DMS153 treated with DMSO at 0.1 percent for 48 hours (cell line): Measurements from ENCODE around the gene ZNF92.
"Not testable (repeated sequence)": the region's sequence is repeated elsewhere in the genome, so short reads cannot be mapped to it uniquely, and the experiment has no call there.

Experiments
- DNase-seq: peaks from one replicate; lab custom pipeline; 2025; ENCODE audit not compliant: unreplicated experiment; lab: John Stamatoyannopoulos, UW

The ZNF92 gene

DNA sequence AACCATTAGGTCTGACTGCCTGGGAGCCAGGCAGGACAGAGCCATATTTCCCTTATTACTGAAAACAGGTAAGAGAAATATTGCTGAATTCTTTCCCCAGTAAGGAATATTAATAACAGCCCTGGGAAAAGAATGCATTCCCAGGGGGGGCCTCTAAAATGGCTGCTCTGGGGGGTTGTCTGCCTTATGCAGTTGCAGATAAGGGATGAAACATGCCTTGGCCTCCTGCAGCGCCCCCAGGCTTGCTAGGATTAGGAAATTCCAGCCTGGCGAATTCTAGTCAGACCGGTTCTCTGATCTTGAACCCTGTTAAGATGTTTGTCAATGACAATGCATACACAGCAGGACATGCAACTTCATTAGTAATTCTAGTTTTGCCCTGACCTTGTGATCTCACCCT is 49.6 kb downstream of the ZNF92 start:
- not testable (repeated sequence) for DNase-seq

DNA sequence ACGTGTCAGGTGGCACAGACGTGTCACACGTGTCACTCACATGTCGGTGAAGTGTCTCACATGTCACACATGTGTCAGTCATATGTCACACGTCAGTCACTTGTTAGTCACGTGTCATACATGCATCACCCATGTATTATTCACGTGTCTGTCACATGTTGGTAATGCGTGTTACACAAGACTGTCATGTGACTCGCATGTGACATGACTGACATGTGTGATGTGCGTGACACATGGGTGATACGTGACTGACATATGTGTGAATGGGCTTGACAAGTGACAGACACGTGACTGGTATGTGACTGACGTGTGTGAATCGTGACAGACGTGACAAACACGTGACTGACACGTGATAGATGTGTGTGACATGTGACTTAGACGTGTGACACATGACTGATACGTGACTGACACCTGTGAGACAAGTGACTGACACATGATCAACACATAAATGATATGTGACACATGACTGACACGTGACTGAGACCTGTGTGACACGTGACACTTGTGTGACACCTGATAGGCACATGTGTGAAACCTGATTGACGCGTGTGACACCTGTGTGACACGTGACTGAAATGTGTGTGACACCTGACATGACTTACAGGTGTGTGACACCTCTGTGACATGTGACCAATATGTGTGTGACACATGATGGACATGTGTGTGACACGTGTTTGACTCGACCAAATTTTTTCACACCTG is 56.1 kb downstream of the ZNF92 start:
- no peak for DNase-seq

DNA sequence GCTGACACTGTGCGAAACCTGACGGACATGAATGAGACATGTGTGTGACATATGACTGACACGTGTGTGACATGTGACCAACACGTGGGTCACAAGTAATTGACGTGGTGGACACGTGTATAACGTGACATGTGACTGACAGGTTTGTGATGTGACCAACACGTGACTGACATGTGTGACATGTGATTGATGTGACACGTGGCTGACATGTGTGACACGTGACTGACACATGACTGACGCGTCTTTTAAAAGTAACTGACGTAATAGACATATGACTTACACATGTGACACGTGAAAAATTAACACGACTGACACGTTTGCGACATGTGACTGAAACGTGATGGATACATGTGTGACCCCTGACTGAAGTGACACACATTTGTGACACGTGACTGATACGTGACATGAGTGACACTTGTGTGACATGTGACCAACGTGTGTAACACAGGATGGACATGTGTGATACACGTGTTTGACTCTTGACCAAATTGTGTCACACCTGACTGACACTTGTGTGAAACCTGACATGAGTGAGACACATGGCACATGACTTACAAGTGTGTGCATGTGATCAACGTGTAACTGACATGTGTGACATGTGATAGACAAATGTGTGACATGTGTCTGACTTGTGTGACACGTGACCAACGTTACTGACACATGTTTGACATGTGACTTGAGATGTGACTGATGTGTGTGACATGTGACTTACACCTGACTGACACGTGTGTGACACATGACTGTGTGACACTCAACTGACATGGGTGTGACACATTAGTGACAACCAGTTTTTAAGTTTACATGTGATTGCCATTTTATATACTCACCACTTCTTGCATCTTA is 56.9 kb downstream of the ZNF92 start:
- DNase-seq = no peak

DNA sequence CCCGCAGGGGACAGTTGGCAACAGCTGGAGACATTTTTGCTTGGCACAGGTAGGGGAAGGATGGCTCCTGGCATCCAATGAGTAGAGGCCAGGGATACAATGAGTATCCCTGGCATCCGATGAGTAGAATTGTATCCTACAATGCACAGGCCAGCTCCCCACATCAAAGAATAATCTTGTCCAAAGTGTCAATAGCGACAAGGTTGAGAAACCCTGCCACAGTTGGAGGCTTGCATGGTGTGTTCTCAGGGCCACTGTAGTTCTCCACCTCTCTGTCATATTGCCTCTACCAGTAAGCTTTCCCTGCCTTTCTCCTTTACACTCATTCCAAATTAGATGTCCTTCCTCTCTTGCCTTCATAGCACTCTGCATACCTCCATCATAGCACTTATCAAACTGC is 60.7 kb downstream of the ZNF92 start:
- DNase-seq = no peak

DNA sequence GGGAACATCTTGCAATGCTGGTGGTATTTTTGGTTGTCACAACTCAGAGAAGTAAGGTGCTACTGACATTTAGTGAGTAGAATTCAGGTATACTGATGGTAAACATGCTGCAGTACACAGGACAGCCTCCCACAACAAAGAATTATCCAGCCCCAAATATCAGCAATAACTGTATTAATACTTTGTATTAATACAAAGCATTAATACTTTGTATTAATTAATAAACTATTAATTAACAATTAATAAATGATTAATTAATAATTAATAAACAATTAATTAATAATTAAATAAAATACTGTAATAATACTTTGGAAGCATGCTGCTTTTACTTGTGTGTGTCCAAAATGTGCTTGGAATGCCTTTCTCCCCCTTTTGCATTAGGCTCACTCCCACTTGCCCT is 62.5 kb downstream of the ZNF92 start:
- no peak for DNase-seq

DNA sequence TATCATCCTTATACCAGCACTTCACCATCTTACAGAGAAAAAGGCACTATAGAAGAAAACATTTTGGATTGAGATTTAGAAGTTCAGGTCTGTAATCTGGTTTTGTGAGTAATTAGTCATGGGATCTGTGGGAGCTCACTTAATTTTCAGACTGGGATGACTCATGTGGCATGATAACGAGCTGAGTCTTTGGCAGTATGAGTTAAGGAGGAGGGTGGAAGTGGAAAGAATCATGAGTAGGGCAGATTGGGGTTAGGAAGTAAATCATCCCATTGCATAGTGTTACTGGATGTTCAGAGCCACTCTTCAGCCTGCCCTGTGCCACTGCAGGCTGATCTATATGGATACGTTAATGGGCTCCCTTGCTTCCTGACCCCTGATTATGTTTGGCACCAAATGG is 64.9 kb downstream of the ZNF92 start:
- DNase-seq = no peak

DNA sequence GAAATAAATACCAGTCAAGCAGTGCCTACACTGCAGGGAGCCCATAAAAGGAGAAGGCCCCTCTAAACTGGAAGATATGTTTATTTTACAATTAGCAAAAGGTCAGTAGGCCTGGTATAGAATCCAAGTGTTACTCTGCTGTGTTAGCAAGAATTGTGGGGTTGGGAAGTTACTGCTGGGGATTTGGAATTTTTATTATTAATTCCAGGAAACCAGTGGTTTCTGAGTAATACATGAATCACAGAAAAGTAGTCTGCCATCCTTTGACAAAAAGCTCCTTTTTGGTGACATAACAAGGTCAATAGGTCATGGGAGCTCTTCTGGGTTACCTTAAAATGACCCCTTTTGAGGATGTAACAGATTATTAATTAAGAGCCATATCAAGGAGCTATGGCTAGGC is 67.4 kb downstream of the ZNF92 start:
- DNase-seq = no peak

DNA sequence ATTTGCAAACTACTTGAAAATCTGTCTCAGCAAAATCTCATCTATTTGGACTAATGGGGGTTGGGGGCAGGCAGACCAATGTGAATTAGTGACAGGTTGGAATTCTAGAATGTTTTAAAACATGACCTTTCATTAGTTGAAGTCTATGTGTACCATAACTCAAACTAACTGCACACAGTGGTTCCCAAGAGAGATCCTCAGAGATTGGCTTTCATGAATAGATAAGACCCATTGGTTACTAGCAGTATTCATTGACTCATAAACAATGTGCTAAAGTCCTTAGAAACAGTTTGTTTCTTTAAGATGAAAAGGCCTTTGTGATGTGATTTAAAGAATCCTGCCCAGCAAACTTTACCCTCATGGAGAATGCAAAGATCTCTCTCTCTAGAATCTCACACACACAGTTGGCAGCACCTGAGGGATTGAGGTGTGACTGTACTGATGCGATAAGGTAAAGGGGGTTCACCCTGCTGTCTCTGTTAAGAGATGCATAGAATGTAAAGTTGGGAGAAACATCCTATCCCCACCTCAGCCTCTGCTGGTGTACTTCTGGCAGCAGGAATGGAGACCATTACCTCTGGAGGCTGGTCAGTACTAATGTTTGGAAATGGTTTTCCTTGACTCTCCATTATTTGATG is 70.7 kb downstream of the ZNF92 start:
- DNase-seq = no peak

DNA sequence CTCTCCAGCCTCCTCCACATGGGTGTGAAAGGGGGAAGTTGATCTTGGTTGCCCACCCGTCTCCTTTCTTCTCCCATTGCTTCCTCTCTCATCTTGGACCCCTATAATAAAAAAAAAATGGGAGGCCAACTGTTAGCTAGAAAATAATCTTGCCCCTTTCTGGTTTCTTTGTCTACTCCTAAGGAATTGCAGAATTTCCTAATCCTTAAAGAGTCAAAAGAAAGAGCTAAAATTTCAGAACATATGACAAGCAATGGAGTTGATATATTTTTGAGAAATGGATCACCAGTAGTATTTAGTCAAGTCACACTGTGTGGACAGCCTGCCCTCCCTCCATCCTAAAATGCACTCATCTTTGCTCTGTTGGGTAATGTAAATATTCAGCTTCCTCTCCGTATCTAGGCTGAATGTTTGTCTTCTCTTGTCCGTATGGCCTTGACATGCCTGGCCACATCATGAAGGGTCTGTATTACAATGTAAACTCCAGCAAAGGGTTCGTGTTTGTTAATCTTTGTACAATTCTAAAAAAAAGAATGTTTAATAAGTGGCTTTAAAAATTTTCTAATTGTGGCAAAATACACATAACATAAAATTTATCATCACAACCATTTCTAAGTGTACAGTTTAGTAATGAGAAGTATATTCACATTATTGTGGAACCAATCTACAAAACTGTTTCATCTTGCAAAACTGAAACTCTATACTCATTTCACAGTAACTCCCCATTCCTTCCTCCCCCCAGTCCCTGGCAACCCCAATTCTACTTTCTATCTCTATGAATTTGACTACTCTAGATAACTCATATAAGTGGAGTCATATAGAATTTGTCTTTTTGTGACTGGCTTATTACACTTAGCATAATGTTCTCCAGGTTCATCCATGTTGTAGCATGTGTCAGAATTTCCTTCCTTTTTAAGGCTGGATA is 71.5 kb downstream of the ZNF92 start:
- peak; percentile 49 for DNase-seq

DNA sequence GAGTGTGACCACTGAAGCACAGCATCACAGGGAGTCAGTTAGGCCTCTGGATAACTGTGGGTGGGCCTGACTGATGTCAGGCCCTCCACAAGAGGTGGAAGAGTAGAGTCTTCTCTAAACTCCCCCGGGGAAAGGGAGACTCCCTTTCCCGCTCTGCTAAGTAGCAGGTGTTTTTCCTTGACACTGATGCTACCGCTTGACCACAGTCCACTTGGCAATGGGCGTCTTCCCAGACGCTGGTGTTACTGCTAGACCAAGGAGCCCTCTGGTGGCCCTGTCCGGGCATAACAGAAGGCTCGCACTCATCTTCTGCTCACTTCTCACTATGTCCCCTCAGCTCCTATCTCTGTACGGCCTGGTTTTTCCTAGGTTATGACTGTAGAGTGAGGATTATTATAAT is 73.4 kb downstream of the ZNF92 start:
- DNase-seq = not testable (repeated sequence)

DNA sequence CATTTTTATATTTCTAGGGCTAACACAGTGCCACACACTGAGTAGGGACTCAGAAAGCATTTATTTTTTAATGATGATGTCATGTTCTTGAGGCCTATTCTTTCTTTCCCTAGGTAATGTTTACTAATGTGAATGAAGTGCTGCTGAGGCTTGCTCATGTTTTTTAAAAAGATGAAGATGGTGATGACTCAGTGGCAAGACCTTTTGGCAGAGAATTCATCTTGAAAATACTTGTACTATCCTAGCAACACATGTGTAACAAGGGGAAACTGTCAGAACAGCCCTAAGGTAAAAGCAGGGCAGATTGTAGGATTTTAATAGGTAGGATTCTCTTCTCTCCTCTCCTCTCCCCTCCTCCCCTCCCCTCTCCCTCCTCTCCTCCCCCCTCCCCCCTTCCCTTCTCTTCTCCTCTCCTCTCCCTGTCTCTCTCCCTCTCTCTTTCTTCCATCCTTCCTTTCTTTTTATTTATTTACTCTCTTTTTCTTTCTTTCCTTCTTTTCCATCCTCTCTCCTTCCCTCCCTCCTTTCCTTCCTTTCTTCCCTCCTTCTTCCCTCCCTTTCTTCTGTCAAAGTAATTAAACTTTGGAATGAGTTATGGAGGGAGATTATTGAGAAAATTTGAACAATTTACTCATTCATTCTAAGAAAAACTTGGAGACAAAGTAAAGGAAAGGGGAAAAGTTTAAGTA is 75.3 kb downstream of the ZNF92 start:
- DNase-seq = no peak

DNA sequence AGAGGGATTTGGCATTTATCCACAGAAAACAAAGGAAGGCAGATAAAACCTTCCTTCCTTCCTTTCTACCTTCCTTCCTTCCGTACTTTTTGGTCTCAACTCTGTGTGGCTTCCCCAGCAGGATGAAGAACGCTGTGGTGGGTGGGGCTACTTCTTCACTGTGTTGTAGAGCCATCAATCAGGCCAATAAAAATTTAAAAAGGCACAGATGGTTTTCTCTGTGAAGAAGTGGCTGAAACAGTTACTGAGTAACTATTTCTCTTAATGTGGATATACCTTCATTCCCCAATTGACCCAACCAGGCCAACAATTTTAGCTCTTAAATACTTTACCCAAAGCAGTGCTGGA is 75.8 kb downstream of the ZNF92 start:
- no peak for DNase-seq
